HG02678 (cell line): ENCODE results near the gene FGA.
"Not testable (repeated sequence)": the region's sequence is repeated elsewhere in the genome, so short reads cannot be mapped to it uniquely, and the experiment has no call there.

ENCODE experiments used
- ATAC-seq: cut with Tn5 transposase; IDR thresholded peaks from one replicate; pipeline ENCODE4 v1.9.1; 2021; ENCODE audit warnings: mild to moderate bottlenecking, moderate library complexity; ENCODE audit not compliant: unreplicated experiment

The FGA gene

GRCh38 chr4:154608361-154609252 is 18.1 kb upstream of the FGA start:
- no peak for ATAC-seq

GRCh38 chr4:154606728-154607723 is 16.5 kb upstream of the FGA start:
- no peak for ATAC-seq

- no peak for ATAC-seq
Measured at GRCh38 chr4:154604696-154605200, 14.2 kb upstream of the FGA start.

DNA sequence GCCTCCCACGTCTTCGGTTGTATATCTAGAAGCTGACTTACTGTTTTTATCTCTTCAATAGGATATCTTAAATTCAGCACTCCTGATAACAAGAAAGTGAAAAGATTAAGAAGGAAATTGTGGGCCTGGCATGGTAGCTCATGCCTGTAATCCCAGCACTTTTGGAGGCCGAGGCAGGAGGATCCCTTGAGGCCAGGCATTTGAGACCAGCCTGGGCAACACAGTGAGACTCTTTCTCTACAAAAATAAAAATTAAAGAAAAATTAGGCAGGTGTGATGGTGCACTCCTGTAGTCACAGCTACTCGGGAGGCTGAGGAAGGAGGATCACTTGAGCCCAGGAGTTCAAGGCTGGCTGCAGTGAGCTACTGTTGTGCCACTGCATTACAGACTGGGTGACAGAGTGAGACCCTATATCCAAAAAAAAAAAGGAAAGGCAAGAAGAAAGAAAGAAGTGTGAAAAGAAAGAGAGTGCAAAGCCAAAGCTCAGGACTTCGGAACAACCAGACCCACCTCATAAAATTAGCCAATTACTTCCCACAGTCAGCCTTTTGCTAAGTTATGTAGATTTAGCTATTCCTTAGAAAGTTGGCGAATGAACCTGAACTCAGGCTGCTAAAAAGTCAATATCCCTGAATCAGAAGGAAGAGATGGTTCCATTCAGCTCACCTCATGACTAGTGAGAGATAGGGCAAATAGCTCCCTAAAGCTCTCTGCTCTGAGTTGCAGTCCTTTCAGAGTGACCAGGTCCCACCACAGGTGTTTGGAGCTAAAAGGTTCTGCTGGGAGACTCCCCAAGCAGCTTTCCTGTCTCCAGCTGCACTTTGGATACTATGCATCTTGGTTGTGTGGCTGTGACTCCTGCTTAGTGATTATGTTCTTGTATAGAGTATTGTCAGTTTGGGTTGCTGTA is 12.7 kb upstream of the FGA start:
- no peak for ATAC-seq

- no peak for ATAC-seq
Measured at GRCh38 chr4:154602404-154603020, 12.0 kb upstream of the FGA start.

DNA sequence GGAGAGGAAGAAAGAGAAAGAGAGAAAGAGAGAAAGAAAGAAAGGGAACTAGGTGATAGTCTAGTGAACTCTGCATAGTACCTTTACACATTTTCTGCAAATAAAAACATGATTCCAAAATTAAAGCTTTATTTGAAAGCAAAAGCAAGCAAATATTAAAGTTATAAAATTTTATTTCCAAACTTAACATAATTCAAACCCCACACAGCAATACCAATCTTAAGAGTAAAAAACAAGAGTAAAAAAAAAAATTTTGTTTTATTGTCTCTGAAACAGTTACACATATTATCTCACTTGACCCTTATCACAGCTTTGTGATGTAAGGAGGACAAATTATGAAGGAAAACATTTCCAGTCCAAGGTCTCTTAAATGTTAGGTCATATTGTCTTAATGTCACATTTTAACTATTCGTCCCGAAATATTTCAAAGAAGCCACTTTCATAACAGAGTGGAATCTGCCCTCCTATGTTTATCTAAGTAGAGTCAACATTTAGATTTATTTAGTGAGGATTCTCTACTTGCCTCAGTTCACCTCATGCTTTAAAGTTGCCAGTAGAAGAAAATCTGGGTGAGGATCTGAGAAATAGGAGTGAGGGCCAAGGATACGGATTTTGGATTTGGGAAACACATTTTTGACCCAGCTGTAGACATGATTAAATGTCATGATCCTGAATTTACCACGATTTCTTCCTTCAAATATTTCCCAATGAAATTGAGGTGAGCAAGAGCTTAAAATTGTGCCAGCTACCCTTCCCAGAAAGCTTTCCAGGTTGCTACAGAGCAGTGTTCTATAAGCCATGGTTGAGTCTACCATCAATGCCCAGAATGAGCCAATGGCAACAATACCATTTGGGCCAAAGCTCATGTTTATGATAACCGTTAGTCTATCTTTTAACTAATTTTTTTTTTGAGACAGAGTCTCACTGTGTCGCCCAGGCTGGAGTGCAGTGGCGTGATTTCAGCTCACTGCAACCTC is 7.5 kb upstream of the FGA start:
- no peak for ATAC-seq

GRCh38 chr4:154597281-154597680 is 6.7 kb upstream of the FGA start:
- not testable (repeated sequence) for ATAC-seq

- no peak for ATAC-seq
Measured at GRCh38 chr4:154595807-154596206, 5.3 kb upstream of the FGA start.

DNA sequence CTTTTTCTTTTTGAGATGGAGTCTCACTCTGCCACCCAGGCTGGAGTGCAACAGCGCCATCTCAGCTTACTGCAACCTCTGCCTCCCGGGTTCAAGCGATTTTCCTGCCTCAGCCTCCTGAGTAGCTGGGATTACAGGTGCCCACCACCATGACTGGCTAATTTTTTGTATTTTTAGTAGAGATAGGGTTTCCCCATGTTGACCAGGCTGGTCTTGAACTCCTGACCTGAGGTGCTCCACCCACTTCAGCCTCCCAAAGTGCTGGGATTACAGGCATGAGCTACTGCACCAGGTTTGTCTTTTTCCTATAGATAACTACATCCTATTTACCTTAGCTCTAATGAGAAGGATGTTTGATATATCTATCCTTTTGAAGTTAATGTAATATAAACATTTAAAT is 3.8 kb upstream of the FGA start:
- not testable (repeated sequence) for ATAC-seq

- ATAC-seq: no peak
Measured at GRCh38 chr4:154593868-154594267, 3.3 kb upstream of the FGA start.

DNA sequence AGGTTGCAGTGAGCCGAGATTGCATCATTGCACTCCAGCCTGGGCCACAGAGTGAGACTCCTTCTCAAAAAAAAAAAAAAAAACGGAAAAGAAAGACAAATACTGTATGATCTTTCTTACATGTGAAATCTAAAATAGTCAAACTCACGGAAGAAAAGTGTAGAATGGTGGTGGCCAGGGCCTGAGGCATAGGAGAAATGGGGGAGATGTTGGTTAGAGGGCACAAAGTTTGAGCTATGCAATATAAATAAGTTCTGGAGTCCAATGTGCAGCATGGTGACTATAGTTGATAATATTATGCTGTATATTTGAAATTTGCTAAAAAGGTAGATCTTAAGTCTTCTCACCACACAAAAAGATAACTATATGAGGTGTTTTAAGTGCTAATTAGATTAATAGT is 1.3 kb upstream of the FGA start:
- ATAC-seq: no peak

DNA sequence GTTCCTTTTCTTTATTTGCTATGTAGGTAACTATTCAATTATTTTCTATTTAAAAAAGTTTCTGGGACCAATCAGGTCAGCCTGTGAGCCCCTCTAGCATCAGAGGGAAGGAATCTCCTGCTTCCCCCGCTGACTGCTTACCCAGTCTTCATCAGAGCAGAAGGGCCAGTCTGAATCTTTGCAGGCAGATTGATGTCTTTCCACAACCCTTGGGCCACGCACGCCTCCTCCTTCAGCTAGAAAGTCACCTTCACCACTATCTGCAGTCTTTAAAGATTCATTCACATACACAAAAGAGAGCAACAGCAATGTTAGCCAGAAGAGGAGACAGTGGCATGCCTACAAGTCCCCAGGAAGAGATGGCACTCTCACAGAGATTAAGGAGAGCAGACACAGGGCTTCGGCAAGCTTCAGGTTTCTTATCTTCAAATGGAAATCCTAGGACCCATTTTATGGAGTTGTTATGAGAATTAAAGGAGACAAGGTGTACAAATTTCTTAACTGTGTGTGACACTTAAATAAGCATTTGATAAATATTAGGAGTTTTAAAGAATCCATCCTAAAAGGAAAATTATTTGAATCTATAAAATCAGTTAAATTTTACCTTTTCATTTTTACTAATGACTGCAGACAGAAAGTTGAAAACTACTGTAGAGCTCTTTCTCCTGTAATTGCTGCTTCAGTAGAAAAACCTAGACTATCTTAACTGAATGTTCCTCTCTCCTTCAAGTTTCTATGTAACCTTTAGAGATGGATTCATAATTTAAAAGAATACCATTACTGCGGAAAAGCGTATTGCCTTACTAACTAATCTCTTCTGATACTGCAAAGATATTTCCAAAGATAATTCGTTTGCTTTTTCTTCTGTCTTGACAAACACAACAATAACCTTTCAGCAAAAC is 995 bp downstream of the FGA start:
- ATAC-seq: no peak

DNA sequence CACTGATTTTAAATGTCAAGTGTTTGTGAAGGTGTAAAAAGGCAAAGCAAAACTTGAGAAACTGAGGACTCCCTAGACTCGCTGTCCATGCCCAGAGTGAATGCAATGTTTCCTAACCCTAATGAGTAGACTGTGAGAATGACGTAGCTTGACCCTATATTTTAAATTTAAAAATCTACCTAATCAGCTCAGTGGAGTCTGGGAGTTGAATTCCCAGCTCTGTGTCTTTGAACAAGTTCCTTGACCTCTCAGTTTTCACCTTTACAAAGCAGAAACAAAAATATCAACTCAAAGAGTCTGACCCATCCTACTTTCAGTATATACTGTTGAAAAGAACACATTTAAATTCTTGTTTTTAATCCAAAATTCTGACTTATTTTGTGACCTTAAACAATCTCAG is 2.3 kb downstream of the FGA start:
- ATAC-seq: no peak

- no peak for ATAC-seq
Measured at GRCh38 chr4:154586296-154587033, 4.1 kb downstream of the FGA start.

DNA sequence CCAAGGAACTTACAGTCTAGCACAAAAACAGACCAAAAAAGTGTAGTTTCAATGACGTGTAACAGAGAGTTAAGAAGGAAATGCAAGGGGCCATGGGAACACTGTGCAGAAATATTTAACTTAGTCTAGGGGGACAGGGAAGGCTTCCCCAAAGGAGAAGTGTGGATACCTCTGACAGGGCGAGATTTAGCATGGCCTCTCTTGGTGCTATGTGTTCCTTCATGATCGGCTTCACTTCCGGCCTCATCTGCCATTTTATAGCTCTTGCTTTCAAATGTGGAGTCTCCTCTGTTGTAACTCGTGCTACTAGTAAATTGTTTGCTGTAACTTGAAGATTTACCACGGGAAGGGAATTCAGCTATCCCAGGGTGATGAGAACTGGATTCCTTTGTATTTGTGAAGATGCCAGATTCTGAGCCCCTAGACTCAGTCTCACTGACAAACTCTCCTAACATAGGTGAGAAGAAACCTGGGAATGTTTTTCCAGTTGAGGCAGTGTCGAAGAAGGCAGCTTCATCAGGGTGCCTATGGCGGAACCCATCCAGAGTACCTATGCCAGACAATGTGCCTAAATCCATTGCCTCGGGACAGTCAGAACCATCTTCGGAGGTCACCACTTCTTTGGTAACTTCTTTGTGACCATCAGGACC is 5.0 kb downstream of the FGA start:
- ATAC-seq: no peak

- no peak for ATAC-seq
Measured at GRCh38 chr4:154584259-154584658, 6.3 kb downstream of the FGA start.

DNA sequence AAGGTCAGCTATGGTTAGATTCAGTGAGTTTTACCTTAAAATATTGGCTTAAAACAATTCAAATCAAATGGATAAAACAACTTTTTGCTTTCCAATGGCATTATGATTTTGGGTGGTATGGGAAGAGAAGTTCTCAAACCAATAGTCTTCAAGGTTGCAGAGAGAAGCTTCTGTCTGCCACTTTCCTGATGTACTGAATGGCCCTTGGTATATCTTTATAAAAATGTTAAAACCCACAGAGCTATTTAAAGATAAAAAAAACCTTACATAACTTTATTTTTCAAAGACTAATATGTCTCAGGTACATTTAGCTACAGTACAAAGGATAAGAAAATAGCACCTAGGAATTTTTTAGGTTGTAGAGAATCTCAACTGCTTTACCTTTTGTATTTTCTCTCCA is 6.9 kb downstream of the FGA start:
- ATAC-seq: no peak
